ENCODE data around the gene THOC6.

DNA sequence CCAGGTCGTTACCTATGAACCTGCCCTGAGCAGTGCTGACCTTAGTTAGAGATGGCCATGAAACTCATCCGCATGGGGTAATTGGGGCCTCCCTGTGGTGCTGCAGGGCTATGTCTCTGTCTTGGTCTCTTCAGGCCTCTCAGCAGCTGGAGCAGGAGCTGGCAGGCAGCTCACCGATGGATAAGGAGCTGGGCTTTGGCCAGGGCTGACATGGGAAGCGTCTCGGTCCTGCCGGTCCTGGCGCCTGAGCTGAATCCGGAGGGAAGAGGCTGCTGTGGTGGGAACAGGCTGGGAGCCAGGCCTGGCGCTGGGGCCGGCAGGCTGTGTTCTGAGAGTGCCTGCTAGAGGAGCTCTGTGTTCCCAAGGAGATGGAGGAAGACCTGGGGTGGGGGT, 51.7 kb downstream of the THOC6 start:
- TF ChIP-seq, protein P1, sequence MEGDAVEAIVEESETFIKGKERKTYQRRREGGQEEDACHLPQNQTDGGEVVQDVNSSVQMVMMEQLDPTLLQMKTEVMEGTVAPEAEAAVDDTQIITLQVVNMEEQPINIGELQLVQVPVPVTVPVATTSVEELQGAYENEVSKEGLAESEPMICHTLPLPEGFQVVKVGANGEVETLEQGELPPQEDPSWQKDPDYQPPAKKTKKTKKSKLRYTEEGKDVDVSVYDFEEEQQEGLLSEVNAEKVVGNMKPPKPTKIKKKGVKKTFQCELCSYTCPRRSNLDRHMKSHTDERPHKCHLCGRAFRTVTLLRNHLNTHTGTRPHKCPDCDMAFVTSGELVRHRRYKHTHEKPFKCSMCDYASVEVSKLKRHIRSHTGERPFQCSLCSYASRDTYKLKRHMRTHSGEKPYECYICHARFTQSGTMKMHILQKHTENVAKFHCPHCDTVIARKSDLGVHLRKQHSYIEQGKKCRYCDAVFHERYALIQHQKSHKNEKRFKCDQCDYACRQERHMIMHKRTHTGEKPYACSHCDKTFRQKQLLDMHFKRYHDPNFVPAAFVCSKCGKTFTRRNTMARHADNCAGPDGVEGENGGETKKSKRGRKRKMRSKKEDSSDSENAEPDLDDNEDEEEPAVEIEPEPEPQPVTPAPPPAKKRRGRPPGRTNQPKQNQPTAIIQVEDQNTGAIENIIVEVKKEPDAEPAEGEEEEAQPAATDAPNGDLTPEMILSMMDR (IDR thresholded peaks at IDR 0.05) = no peak
- TF ChIP-seq POLR2A (IDR thresholded peaks at IDR 0.05) = no peak
